GM21390 (cell line): ENCODE results near the gene TPRA1.
"Not testable (repeated sequence)": the region's sequence is repeated elsewhere in the genome, so short reads cannot be mapped to it uniquely, and the experiment has no call there.

Source experiments
- ATAC-seq: cut with Tn5 transposase; IDR thresholded peaks from one replicate; pipeline ENCODE4 v1.9.1; 2021; ENCODE audit not compliant: unreplicated experiment

TPRA1 gene

DNA sequence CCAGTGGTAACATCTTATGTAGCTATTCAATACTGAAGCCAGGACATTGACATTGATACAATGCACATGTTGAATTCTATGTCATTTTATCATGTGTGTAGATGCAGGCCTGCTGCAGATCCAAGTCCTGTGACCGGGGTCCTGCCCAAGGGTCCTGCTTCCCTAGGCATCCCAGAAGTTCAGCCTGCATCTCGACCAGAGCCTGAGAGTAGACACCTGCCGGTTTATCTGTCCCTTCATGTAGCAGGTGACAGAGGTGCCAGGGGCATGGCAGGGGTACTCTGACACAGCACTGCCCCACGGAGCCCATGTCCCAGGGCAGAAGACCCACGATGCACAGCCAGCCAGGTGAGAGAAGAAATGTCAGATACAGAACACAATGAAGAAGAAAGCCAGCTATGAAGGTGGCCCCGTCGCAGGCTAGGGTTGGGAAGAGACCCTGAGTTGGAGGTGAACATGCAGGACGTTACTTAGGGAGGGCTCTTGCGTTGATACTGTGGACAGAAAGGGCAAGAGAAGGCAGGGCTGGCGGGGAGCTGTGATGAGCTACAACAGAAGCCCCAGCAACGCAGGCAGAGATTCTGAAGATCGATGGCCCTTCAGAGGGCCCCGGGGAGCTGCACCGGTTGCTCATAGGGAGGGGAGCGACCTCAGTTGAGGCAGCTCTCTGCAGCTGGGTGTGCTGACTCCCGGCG lies 51.0 kb downstream of the TPRA1 start:
- no peak for ATAC-seq

DNA sequence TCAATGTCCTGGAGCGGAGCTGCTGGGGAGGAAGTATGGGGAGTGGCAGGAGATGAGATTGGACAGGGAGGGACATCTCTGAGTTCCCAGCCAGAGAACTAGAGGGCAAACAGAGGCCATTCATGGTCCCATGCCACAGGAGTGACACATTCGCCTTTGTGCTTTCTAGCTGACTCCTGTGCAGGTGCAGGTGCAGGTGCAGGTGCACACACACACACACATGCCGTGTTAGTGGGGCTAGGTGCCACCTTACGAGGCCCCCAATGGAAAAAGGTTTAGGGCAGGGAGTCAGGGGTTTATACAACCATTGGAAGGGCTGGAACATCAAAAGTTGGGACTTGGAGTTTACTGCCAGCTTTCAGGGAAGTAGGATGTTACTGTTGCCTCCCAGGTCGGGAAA lies 52.0 kb downstream of the TPRA1 start:
- no peak for ATAC-seq

DNA sequence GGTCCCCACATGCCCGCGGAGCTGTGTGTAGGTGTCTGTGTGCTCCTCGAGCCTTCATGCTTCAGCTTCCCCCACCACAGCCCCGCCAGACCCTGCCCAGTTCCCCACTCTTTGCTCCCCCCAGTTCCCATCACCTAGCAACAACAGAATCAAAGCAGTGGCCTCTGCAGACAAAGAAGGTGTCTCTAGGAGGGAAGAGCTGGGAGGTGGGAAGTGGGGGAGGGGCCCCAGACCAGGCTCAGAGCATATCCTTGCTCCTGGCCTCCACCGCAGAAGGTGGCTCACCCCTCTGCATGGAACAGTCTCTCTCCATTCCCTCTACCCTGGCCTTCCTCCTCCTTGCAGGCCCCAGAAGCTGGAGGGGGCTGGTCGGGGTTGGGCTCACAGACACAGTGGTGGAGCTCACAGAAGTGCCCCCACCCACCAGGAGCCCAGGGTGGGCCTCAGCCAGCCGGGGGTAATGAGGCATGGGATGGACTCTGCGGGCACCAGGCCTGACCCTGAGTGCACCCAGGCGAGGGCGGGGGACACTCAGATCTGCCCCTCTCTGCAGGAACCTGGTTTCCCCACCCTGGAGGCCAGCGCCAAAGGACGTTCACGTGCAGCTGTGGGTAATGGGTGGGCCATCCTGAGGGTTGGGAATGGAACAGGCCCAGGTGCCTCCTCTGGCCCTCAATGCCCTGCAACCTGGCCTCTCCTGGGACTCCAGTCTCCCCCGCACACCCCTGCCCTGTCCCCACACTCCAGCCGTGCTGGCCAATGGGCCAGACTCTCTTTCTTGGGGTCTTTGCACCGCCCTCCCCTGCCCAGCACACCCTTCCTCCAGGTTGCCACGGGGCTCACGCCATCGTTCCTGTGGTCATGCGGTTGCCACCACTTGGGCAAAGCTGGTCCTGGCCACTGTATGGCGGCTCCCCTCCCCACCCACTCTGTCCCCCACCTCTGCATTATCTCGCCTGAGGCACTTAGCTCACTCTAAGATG lies 53.4 kb downstream of the TPRA1 start:
- no peak for ATAC-seq

DNA sequence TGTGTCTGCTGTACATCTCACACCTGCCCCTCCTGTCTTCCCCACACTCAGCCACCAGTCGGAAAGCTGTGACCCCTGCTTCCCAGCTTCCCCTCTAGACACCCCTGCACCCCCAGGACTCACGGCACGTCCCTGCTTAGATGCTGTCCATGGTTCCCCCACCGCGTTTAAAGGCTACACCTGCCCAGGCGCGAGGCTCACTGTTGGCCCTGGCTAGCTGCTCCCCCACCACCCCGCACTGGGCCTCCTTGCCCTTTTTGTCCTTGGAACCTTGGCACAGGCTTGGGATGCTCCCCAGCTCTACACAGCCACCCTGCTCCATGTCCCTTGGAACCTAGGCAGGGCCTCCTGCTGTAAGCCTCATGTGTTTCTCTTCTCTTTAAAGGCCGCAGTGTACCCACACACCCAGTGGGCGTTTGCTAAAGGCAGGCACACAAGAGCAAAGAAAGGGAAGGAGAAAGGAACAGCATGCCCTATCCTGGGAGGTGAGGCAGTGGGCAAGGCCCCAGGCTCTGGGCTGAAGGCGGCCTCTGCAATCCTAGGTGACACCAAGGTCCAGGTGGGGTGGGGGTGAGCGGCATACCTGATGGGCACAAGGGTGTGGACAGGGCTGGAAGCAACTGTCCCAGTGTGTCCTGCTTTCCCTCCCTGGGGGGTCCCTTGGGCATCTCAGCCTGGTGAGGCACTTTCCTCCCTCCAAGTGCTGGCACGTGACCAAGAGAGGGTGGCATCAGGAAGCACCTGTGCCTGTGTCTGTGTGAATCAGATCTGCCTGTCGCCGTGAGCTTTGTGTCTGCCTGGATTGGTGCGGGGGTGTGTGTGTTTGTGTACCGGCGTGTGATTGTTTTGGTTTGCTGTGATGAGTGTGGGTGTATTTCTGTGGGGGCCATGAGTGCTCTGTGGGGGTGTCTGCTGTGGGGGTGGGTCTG lies 54.4 kb downstream of the TPRA1 start:
- ATAC-seq = no peak

- no peak for ATAC-seq
Measured at GRCh38 chr3:127535106-127535785, 55.3 kb downstream of the TPRA1 start.

GRCh38 chr3:127534564-127534963 lies 56.0 kb downstream of the TPRA1 start:
- no peak for ATAC-seq

DNA sequence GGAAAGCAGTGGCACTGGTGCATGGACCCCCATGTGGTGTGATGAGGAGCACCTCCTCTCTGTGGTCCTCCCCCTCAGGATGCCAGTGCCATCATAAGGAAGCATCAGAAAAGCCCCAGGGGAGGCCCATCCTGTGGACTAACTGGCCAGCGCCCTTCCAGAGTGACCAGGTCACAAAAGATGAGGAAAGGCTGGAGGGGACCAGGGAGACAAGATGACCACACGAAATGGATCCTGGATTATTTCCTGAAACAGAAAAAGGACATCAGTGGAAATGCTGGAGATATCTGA lies 56.4 kb downstream of the TPRA1 start:
- ATAC-seq = no peak

GRCh38 chr3:127532561-127533203 lies 57.9 kb downstream of the TPRA1 start:
- no peak for ATAC-seq

- ATAC-seq = no peak
Measured at GRCh38 chr3:127531821-127532220, 58.7 kb downstream of the TPRA1 start.

- ATAC-seq = not testable (repeated sequence)
Measured at GRCh38 chr3:127530863-127531262, 59.7 kb downstream of the TPRA1 start.

DNA sequence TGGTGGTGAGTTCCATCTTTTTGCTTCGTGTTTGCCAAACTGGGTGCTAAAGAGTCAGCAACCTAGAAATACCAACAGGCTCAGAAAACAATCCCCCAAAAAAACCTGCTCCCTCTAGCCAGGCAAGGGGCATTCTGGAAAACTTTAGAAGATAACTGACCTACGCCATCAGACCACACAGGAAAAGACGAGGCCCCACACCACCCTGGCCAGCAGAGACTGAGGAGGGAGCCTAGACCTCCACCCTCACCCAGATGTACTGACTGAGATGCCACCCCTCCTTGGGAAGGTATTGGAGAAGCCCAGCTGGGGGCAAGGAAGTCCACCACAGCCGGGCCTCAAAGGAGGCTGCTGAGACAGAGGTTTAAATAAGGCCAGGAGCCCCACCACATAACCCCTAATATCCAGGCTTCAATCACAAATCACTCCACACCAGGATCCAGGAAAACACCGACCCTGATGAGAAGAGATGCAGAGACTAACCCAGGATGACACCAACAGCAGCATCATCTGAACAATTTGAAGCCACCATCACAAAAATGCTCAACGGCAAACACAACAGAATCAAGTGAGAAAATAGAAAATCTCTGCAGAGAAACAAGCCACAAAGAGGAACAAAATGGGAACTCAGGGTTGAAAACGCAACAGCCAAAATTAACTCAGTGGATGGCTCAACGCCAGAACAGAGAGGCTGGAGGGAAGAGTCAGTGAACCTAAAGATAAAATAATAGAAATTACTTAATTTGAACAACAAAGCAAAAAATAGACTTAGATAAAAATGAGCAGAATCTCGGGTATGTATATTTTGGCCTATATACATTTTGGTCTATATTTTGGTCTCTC lies 61.0 kb downstream of the TPRA1 start:
- ATAC-seq = no peak

DNA sequence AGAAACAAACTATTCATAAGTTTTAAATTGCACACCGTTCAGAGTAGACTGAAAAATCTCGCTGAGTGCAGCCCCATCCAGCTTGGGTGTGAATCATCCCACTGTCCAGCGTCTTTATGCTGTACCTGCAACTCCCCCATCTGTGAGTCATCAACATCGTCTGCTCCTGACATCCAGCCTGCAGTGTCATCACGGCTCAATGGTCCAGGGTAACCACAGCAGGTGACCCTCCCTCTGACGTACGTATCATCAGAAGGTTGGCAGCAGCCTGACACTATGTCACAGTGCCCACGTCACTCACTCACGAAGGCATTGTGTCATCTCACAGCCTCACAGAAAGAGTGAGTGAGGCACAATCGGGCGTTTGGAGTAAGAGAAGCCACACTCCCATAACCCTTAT lies 65.2 kb downstream of the TPRA1 start:
- ATAC-seq = no peak

GRCh38 chr3:127524296-127524896 lies 66.1 kb downstream of the TPRA1 start:
- no peak for ATAC-seq
